Measurements from ENCODE around the gene CCNK.

GRCh38 chr14:99516871-99517642, 35.8 kb downstream of the CCNK start:
- TF ChIP-seq CTCF (IDR thresholded peaks at IDR 0.05) (no peak), POLR2A (IDR thresholded peaks at IDR 0.05) (no peak), POLR2AphosphoS5 (IDR thresholded peaks at IDR 0.05) (no peak)
